ENCODE data around the gene TMEFF2. TPM values are rescaled to one million over a fixed set of nuclear protein-coding genes. Genes with fewer than 3 reads are reported as not detected.

The TMEFF2 gene
- total and polyA plus RNA-seq, 2 of the 4 experiments (the other 2 are of a cell fraction), result 1.3 to 3.0 TPM

DNA sequence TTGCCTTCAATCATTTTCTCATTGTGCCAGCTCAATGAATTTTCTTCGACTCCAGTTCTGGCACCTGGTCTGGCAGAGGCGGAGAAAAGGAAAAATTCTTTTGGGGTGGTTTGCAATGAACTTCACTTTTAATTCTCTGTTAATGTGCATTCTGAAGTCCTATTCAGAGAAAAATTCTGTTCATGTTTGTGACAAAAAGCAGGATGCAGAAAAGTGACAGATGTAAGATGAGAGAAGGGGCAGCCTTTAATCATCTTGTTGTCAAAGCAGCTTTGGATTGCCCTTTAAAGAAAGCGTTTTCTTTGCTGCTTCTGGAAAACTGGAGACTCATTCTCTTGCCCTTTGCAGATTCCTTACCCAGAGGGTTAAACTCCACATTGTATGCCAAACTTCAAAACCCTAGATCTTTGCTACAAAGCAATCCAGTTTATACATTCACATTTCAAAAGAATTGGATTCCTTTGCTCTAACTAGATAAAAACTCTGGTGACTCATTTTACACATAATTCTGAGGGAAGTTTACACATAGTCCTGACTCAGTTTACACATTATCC lies 253.3 kb downstream of the TMEFF2 start:
- H3K36me3 ChIP-seq (ENCODE audit: control insufficient read depth, insufficient read depth, low read length), result no peaks in the 10 kb centered on the region
- no peaks in the 10 kb centered on the region for H3K79me1 ChIP-seq (ENCODE audit: low read depth in 1 of 2, low read length in 2 of 2)
- peak overlapping the region; percentile 20; the same call in 1 of the 2 replicates for H3K14ac ChIP-seq (replicated peaks; ENCODE audit: low read depth, low read length)
- ChIA-PET CTCF (no interaction called here), POLR2A (ENCODE audit: unreplicated experiment) (no interaction called here)
- H3K9me1 ChIP-seq (ENCODE audit: insufficient read depth, low read length), result no peaks in the 10 kb centered on the region
- no peak for TF ChIP-seq CEBPB (IDR thresholded peaks at IDR 0.05; ENCODE audit: low read depth, low read length)
- TF ChIP-seq, protein P1, sequence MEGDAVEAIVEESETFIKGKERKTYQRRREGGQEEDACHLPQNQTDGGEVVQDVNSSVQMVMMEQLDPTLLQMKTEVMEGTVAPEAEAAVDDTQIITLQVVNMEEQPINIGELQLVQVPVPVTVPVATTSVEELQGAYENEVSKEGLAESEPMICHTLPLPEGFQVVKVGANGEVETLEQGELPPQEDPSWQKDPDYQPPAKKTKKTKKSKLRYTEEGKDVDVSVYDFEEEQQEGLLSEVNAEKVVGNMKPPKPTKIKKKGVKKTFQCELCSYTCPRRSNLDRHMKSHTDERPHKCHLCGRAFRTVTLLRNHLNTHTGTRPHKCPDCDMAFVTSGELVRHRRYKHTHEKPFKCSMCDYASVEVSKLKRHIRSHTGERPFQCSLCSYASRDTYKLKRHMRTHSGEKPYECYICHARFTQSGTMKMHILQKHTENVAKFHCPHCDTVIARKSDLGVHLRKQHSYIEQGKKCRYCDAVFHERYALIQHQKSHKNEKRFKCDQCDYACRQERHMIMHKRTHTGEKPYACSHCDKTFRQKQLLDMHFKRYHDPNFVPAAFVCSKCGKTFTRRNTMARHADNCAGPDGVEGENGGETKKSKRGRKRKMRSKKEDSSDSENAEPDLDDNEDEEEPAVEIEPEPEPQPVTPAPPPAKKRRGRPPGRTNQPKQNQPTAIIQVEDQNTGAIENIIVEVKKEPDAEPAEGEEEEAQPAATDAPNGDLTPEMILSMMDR (conservative IDR thresholded peaks at IDR 0.05; ENCODE audit: low read depth, low read length), result no peak
- no peak for TF ChIP-seq RCOR1 (IDR thresholded peaks at IDR 0.05; ENCODE audit: insufficient replicate concordance, low read length)
- no peak overlapping the region; the same call in 1 of the 2 replicates for H4K91ac ChIP-seq (ENCODE audit: insufficient read depth, low read depth, low read length)
- BruUV-seq (replicated peaks), result no TSS peak
- H2AK5ac ChIP-seq (ENCODE audit: low read depth, low read length), result no peak overlapping the region
- H2AK9ac ChIP-seq (replicated peaks; ENCODE audit: low read depth, low read length, poor library complexity), result no peak overlapping the region
- H3K27me3 ChIP-seq (ENCODE audit: control insufficient read depth, insufficient read depth, low read length), result no peaks in the 10 kb centered on the region
- H3K18ac ChIP-seq (ENCODE audit: low read depth, low read length), result peak overlapping the region; percentile 61; the same call in 1 of the 2 replicates
- intact Hi-C loops (cut with micrococcal nuclease), result no loop called here
- peaks cover 8% of the 10 kb centered on the region for H3K4me1 ChIP-seq (ENCODE audit: control insufficient read depth, insufficient read depth, low read length)
- H3K27ac ChIP-seq (ENCODE audit: insufficient read depth, low read length), result no peak overlapping the region
- peak overlapping the region; percentile 21; the same call in 1 of the 2 replicates for H2BK120ac ChIP-seq (ENCODE audit: low read depth, low read length)
- peak overlapping the region; percentile 79 for H2BK5ac ChIP-seq (ENCODE audit: low read depth, low read length, poor library complexity, severe bottlenecking)
- no peak overlapping the region for H3K4me2 ChIP-seq (ENCODE audit: low read depth, low read length)
- H2AFZ ChIP-seq (replicated peaks; ENCODE audit: low read length, poor library complexity), result no peak overlapping the region
- H3K4ac ChIP-seq (ENCODE audit: low read depth, low read length), result no peak overlapping the region
- dilution Hi-C loops (cut with HindIII; ENCODE audit: low sequenced_read_pairs, unreplicated experiment), result no loop called here
- H4K5ac ChIP-seq (ENCODE audit: low read depth, low read length), result peak overlapping the region; percentile 40; the same call in 1 of the 2 replicates
- ATAC-seq (ENCODE audit: low read depth) (no peak), DNase-seq (no peak)
- no peaks in the 10 kb centered on the region for H4K20me1 ChIP-seq (ENCODE audit: insufficient read depth, low read length)
- in situ Hi-C loops (cut with MboI; ENCODE audit: low sequenced_read_pairs), result no loop called here
- no peak overlapping the region for H3K9ac ChIP-seq (ENCODE audit: low read depth, low read length)
- 0 out of 4 replicates have a peak overlapping the region, but pooled peaks of 1 of the 2 experiments have one; percentile 31 for H4K8ac ChIP-seq (ENCODE audit: low read depth in 2 of 2, low read length in 2 of 2)
- H2BK15ac ChIP-seq (ENCODE audit: low read depth, low read length), result no peak overlapping the region
- no peak overlapping the region for H3K4me3 ChIP-seq (ENCODE audit: insufficient read depth, low read depth, low read length)
- no peaks in the 10 kb centered on the region for H3K9me3 ChIP-seq (ENCODE audit: control insufficient read depth, insufficient read depth, low read length)
- H3K56ac ChIP-seq (ENCODE audit: extremely low read depth, insufficient read depth, low read length), result no peak overlapping the region; the same call in 1 of the 2 replicates
- no peak overlapping the region for H2BK20ac ChIP-seq (ENCODE audit: low read depth, low read length)
- no CpG with 5 or more reads among the region's 3 CpGs for WGBS, 2 experiments (ENCODE audit: extremely low coverage in 2 of 2, insufficient read length in 1 of 2)
- H3K23ac ChIP-seq (ENCODE audit: low read depth, low read length), result no peak overlapping the region

All from IMR-90 (cell line).